ENCODE results near the gene CAMTA1.
A peak's percentile ranks its signal among the peaks of the same experiment; 100 is the strongest.
"Not testable (repeated sequence)": the region's sequence is repeated elsewhere in the genome, so short reads cannot be mapped to it uniquely, and the experiment has no call there.

The CAMTA1 gene

DNA sequence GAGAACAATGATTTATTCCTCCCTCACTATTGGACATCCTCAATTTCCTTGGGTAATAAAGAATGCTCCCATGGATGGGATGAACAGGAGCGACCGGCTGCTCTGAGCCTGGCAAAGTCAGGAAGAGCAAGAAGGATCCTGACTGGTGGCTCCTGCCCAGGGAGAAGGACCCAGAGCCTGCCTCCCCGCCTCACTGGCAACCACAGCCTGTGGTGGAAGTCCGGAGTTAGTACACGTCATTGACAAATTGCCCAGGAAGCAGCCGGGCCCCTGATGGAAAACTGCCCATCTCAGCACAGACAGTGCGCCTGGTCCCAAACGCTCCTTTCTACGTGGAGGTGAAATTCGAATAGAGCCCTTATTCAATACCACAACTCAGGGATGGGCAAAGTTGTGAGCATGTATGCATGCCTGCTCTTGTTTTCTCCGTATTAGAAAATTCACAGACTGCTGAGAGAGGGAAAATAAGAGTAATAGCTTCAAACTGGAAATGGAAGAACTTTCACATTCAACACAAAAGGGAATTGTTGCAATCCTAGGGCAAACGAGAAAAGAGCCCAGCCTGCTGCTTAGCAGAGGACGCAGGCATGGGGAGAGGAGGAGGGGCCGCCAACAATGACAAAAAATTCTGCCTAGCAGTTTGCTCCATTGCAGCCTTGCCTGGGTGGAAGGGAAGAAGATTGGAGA lies 588.8 kb downstream of the CAMTA1 start:
- Histone ChIP-seq H3K27me3 (ENCODE audit: control insufficient read depth in 5 of 5, insufficient read depth in 4 of 5, low read length in 5 of 5) (peaks cover 0 to 14% (median 3%) of the 10 kb centered on the region in 5 donors), H3K4me3 (ENCODE audit: low read depth in 1 of 5, low read length in 5 of 5) (no peak overlapping the region), H3K36me3 (ENCODE audit: control insufficient read depth in 5 of 5, insufficient read depth in 5 of 5, low read length in 5 of 5) (no peaks in the 10 kb centered on the region), H3K9ac (ENCODE audit: low read length in 5 of 5) (no peak overlapping the region), H3K4me1 (ENCODE audit: control insufficient read depth in 5 of 5, insufficient read depth in 5 of 5, low read length in 5 of 5) (peaks cover 0 to 4% (median 0%) of the 10 kb centered on the region in 5 donors), H3K9me3 (ENCODE audit: control insufficient read depth in 5 of 5, low read length in 5 of 5) (no peaks in the 10 kb centered on the region), H3K27ac (ENCODE audit: low read depth, low read length) (no peak overlapping the region)

DNA sequence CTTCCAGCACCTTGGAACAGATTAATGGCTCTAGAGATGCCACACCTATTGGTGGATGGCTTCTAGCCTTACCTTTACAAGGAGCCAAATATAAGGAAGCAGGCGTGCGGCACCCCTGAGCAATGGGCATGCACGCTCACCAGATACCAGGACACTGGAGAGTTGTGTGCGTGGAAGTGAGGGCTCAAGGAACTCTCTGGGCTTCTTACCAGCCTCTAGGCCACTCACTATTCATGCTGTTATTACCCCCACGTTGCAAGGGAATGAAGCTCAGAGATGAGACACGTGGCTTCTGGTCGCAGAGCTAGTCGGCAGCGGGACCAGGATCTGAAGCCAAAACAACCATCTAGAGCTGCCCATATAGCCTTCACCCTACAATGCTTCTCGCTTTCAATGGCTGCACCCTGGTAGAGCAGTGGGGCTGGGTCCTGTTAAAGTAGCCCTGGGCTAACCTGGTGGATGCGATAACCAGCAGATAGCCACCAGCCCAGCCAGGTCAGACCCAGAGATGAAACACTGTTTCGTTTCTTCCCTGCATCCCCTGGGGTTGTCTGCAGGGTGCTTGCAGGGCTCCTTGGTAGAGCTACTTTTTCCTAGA lies 589.4 kb downstream of the CAMTA1 start:
- Histone ChIP-seq H3K9me3 (ENCODE audit: control insufficient read depth in 5 of 5, low read length in 5 of 5) (no peaks in the 10 kb centered on the region), H3K4me3 (ENCODE audit: low read depth in 1 of 5, low read length in 5 of 5) (no peak overlapping the region), H3K36me3 (ENCODE audit: control insufficient read depth in 5 of 5, insufficient read depth in 5 of 5, low read length in 5 of 5) (no peaks in the 10 kb centered on the region), H3K9ac (ENCODE audit: low read length in 5 of 5) (no peak overlapping the region), H3K27me3 (ENCODE audit: control insufficient read depth in 5 of 5, insufficient read depth in 4 of 5, low read length in 5 of 5) (peaks cover 3 to 14% (median 5%) of the 10 kb centered on the region in 5 donors), H3K27ac (ENCODE audit: low read depth, low read length) (no peak overlapping the region), H3K4me1 (ENCODE audit: control insufficient read depth in 5 of 5, insufficient read depth in 5 of 5, low read length in 5 of 5) (peaks cover 0 to 9% (median 0%) of the 10 kb centered on the region in 5 donors)

DNA sequence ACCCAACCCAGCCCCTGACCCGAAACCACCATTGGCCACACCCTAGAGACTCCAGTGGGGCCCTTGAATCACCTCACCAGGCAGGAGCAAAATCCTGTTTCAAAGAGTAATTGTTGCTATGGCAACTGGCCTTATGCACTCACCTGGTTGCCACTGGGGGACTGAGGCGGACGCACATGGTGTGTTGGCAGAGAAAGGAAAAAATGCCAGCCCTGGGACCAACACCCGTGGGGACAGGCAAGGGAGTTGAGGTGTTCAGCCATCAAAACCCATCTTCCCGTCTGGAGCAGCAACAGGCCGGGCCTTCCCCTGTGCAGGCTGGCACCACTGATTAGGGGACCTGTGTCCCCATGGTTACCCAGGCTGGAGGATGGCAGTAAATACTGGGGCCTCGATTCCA lies 590.1 kb downstream of the CAMTA1 start:
- Histone ChIP-seq H3K4me3 (ENCODE audit: low read depth in 1 of 5, low read length in 5 of 5) (no peak overlapping the region), H3K4me1 (ENCODE audit: control insufficient read depth in 5 of 5, insufficient read depth in 5 of 5, low read length in 5 of 5) (peaks cover 0 to 12% (median 0%) of the 10 kb centered on the region in 5 donors), H3K36me3 (ENCODE audit: control insufficient read depth in 5 of 5, insufficient read depth in 5 of 5, low read length in 5 of 5) (no peaks in the 10 kb centered on the region), H3K27ac (ENCODE audit: low read depth, low read length) (no peak overlapping the region), H3K9ac (ENCODE audit: low read length in 5 of 5) (no peak overlapping the region), H3K27me3 (ENCODE audit: control insufficient read depth in 5 of 5, insufficient read depth in 4 of 5, low read length in 5 of 5) (peaks cover 6 to 14% (median 6%) of the 10 kb centered on the region in 5 donors), H3K9me3 (ENCODE audit: control insufficient read depth in 5 of 5, low read length in 5 of 5) (no peaks in the 10 kb centered on the region)

DNA sequence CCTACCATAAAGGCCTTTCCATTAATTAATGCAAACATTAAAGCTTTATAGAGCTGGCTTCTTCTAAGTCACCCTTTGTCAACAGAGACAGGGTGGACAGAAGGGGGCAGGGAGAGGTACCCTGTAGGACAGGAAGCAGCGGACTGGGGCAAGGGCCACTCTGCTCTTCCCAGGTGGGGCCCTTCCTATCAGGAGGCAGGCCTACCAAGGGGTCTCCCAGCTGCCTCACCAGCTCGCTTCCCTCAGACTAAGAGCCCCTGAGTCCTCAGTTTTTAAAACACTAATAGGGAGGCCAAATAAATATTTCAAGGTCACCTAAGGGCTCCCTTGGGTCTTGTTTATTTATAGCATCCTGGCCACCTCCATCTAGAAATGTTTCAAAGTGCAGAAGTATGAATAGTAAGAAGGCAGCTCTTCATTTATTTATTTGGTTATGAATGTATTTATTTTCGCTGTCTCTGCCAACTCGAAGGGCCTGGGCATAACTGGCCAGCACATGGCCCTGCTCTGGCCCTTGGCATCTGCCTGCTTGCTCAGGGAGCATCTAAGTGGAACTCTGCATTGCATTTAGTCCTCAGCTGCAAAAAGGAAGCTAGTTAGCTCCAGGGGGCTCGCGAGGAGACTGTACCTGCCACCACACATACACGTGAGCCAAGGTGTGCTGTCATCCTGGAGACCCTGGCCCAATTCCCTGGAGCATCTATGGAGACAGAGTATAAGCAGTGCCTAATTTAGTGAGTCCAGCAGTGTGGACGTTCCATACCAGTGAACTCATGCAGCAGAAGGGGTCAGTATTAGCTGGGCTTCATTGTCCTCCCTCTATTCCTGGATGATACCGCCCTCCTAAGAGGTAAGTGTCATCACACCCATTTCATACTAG lies 590.8 kb downstream of the CAMTA1 start:
- Histone ChIP-seq H3K27ac (ENCODE audit: low read depth, low read length) (no peak overlapping the region), H3K4me3 (ENCODE audit: low read depth in 1 of 5, low read length in 5 of 5) (no peak overlapping the region), H3K27me3 (ENCODE audit: control insufficient read depth in 5 of 5, insufficient read depth in 4 of 5, low read length in 5 of 5) (peaks cover 6 to 14% (median 6%) of the 10 kb centered on the region in 5 donors), H3K9ac (ENCODE audit: low read length in 5 of 5) (no peak overlapping the region), H3K4me1 (ENCODE audit: control insufficient read depth in 5 of 5, insufficient read depth in 5 of 5, low read length in 5 of 5) (peaks cover 0 to 12% (median 0%) of the 10 kb centered on the region in 5 donors), H3K9me3 (ENCODE audit: control insufficient read depth in 5 of 5, low read length in 5 of 5) (no peaks in the 10 kb centered on the region), H3K36me3 (ENCODE audit: control insufficient read depth in 5 of 5, insufficient read depth in 5 of 5, low read length in 5 of 5) (no peaks in the 10 kb centered on the region)

DNA sequence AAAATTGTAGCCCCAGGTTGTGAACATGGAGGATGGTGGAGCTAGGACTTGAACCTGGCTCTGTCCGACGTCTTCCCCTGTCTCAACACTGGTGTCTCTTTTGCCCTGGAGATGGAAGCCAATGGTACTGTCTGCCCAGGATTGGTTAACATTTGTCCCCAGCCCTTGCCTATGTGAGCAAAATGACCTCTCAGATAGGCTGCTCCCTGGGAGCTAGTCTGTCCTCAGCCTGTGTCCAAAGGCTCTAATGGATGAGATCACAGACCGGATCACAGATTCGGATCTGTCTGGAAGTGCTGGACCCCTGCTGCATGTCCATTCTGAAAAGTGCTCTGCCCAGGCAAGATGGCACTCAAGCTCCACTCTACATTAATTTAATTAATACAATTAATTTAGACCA lies 591.4 kb downstream of the CAMTA1 start:
- peaks cover 0 to 12% (median 0%) of the 10 kb centered on the region in 5 donors for H3K4me1 ChIP-seq (ENCODE audit: control insufficient read depth in 5 of 5, insufficient read depth in 5 of 5, low read length in 5 of 5)
- H3K36me3 ChIP-seq (ENCODE audit: control insufficient read depth in 5 of 5, insufficient read depth in 5 of 5, low read length in 5 of 5), result no peaks in the 10 kb centered on the region
- peaks cover 6 to 14% (median 6%) of the 10 kb centered on the region in 5 donors for H3K27me3 ChIP-seq (ENCODE audit: control insufficient read depth in 5 of 5, insufficient read depth in 4 of 5, low read length in 5 of 5)
- no peak overlapping the region for H3K27ac ChIP-seq (ENCODE audit: low read depth, low read length)
- peaks cover 0 to under 1% (median 0%) of the 10 kb centered on the region in 5 donors for H3K9me3 ChIP-seq (ENCODE audit: control insufficient read depth in 5 of 5, low read length in 5 of 5)
- no peak overlapping the region for H3K4me3 ChIP-seq (ENCODE audit: low read depth in 1 of 5, low read length in 5 of 5)
- no peak overlapping the region for H3K9ac ChIP-seq (ENCODE audit: low read length in 5 of 5)

DNA sequence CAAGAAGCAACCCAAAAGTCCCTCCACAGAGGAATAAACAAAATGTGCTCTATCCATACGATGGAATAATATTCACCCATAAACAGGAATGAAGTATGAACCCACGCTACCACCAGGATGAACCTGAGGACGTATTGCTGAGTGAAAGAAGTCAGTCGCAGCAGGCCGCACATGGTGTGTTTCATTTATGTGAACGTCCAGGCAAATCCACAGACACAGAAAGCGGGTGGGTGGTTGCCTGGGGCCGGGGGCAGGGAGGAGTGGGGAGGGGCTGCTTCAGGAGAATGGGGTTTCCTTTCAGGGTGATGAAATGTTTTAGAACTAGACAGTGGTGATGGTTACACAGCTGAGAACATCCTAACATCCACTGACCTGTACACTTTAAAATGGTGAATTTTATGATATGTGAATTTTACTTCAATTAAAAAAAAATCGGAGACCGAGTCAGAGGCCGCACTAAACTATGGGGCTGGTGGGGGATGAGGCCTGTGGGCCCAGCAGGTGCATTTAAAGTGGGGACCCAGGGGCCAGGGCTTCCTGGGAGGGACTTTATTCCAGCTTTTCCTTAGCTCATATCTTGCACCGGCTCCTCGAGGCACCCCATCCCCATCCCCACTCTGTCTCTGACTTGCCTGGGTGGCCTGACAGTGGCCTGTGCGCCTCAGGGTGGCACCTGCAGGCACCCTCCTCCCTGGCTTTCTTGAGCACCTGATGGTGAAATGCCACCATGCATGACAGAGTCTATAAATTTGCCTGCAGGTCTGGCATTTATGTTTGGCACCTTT lies 593.3 kb downstream of the CAMTA1 start:
- Histone ChIP-seq H3K27me3 (ENCODE audit: control insufficient read depth in 5 of 5, insufficient read depth in 4 of 5, low read length in 5 of 5) (peaks cover 6 to 14% (median 6%) of the 10 kb centered on the region in 5 donors), H3K4me3 (ENCODE audit: low read depth in 1 of 5, low read length in 5 of 5) (no peak overlapping the region), H3K27ac (ENCODE audit: low read depth, low read length) (no peak overlapping the region), H3K9me3 (ENCODE audit: control insufficient read depth in 5 of 5, low read length in 5 of 5) (peaks cover 0 to 5% (median 4%) of the 10 kb centered on the region in 5 donors), H3K4me1 (ENCODE audit: control insufficient read depth in 5 of 5, insufficient read depth in 5 of 5, low read length in 5 of 5) (peaks cover 0 to 12% (median 0%) of the 10 kb centered on the region in 5 donors), H3K36me3 (ENCODE audit: control insufficient read depth in 5 of 5, insufficient read depth in 5 of 5, low read length in 5 of 5) (no peaks in the 10 kb centered on the region), H3K9ac (ENCODE audit: low read length in 5 of 5) (no peak overlapping the region)

DNA sequence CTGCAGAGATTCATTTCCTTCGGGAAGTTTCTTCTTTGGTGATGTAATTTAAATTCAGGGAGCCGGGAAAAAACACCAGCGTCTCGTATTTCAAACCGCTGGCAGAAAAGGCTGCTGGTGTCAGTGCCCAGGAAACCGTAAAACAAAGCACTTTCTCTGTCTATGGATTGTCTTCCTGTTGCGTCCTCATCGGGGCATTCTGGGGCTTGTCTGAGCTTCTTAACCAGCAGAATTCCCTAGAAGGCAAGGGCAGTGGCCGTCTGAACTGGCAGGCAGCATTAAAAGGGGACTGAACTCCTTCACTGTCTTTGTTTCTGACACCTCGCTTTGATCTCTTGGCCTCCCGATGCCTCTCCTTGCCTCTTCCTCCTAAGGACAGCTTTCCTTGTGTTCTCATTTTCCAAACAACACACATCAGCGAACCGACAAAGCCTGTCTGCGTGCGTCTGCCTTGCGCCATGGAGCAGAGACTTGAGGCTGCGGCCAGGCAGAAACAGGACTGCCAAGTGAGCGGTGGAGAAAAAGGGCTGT lies 594.3 kb downstream of the CAMTA1 start:
- no peak overlapping the region for H3K9ac ChIP-seq (ENCODE audit: low read length in 5 of 5)
- no peak overlapping the region for H3K27ac ChIP-seq (ENCODE audit: low read depth, low read length)

DNA sequence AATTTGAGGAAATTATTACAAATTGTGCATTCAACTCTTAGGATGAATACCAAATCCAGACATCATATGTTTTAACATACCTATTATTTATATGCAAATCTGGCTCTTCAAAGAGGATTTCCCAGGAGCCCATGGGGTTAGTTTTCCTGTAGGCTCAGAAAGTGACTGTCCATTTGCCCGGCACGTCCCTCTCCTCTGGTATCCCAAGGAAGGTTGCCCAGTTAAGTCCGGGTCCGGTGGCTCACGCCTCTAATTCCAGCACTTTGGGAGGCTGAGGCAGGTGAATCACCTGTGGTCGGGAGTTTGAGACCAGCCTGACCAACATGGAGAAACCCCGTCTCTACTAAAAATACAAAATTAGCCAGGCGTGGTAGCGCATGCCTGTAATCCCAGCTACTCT lies 594.8 kb downstream of the CAMTA1 start:
- not testable (repeated sequence) for H3K9me3 ChIP-seq (ENCODE audit: control insufficient read depth in 5 of 5, low read length in 5 of 5); H3K4me3 ChIP-seq (ENCODE audit: low read depth in 1 of 5, low read length in 5 of 5); H3K27ac ChIP-seq (ENCODE audit: low read depth, low read length); H3K27me3 ChIP-seq (ENCODE audit: control insufficient read depth in 5 of 5, insufficient read depth in 4 of 5, low read length in 5 of 5); H3K9ac ChIP-seq (ENCODE audit: low read length in 5 of 5); H3K36me3 ChIP-seq (ENCODE audit: control insufficient read depth in 5 of 5, insufficient read depth in 5 of 5, low read length in 5 of 5)
- peaks cover 0 to 12% (median 0%) of the 10 kb centered on the region in 5 donors for H3K4me1 ChIP-seq (ENCODE audit: control insufficient read depth in 5 of 5, insufficient read depth in 5 of 5, low read length in 5 of 5)

More for the DNA sequence above, 594.3 kb downstream of the CAMTA1 start:
- Histone ChIP-seq H3K4me3 (ENCODE audit: low read depth in 1 of 5, low read length in 5 of 5) (peak overlapping the region in 2 of 5 donors; percentile 6), H3K9me3 (ENCODE audit: control insufficient read depth in 5 of 5, low read length in 5 of 5) (peaks cover 0 to 5% (median 4%) of the 10 kb centered on the region in 5 donors), H3K27me3 (ENCODE audit: control insufficient read depth in 5 of 5, insufficient read depth in 4 of 5, low read length in 5 of 5) (peaks cover 4 to 8% (median 6%) of the 10 kb centered on the region in 5 donors), H3K4me1 (ENCODE audit: control insufficient read depth in 5 of 5, insufficient read depth in 5 of 5, low read length in 5 of 5) (peaks cover 0 to 12% (median 0%) of the 10 kb centered on the region in 5 donors), H3K36me3 (ENCODE audit: control insufficient read depth in 5 of 5, insufficient read depth in 5 of 5, low read length in 5 of 5) (no peaks in the 10 kb centered on the region)

DNA sequence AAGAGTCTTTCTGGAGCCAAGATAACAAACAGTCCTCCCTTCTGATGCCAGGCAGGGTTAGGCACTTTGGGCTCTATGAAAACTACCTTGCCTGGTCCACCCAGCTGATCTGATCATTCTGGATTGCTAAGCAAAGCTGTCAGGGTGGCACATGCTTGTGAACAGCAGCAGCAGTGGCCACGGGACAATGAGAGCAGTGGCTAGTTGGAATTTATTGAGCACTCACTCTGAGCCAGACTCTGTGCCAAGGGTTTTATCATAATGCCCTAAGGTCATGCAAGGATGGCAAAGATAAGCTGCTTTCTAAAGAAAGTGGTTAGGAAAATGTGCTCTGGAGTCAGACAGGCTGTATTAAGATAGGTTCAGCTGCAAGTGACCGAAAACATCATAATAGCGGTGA lies 595.5 kb downstream of the CAMTA1 start:
- peaks cover 0 to 8% (median 6%) of the 10 kb centered on the region in 5 donors for H3K27me3 ChIP-seq (ENCODE audit: control insufficient read depth in 5 of 5, insufficient read depth in 4 of 5, low read length in 5 of 5)
- H3K36me3 ChIP-seq (ENCODE audit: control insufficient read depth in 5 of 5, insufficient read depth in 5 of 5, low read length in 5 of 5), result no peaks in the 10 kb centered on the region
- peaks cover 0 to 12% (median 0%) of the 10 kb centered on the region in 5 donors for H3K4me1 ChIP-seq (ENCODE audit: control insufficient read depth in 5 of 5, insufficient read depth in 5 of 5, low read length in 5 of 5)
- H3K9me3 ChIP-seq (ENCODE audit: control insufficient read depth in 5 of 5, low read length in 5 of 5), result peaks cover 0 to 5% (median 4%) of the 10 kb centered on the region in 5 donors
- no peak overlapping the region for H3K27ac ChIP-seq (ENCODE audit: low read depth, low read length)
- no peak overlapping the region for H3K9ac ChIP-seq (ENCODE audit: low read length in 5 of 5)
- H3K4me3 ChIP-seq (ENCODE audit: low read depth in 1 of 5, low read length in 5 of 5), result no peak overlapping the region

Measured in subcutaneous abdominal adipose tissue (tissue), 5 donors.